LNCaP clone FGC (cell line): ENCODE results near the gene SLC35C1.
"Not testable (repeated sequence)": the region's sequence is repeated elsewhere in the genome, so short reads cannot be mapped to it uniquely, and the experiment has no call there.

Experiments
- DNase-seq: peaks from one replicate; pipeline ENCODE4 v3.0.0-alpha.2; 2011; ENCODE audit warnings: low read depth
- H3K4me3 ChIP-seq: 2 replicates; pipeline ENCODE4 v1.5.1; 2011; ENCODE audit warnings: mild to moderate bottlenecking, low read depth, low read length, control low read depth
- CTCF ChIP-seq: IDR thresholded peaks from 2 replicates; pipeline ENCODE4 v1.5.1; 2012; ENCODE audit warnings: mild to moderate bottlenecking; ENCODE audit not compliant: control insufficient read depth, insufficient read depth; ENCODE audit errors: extremely low read depth

Gene SLC35C1

DNA sequence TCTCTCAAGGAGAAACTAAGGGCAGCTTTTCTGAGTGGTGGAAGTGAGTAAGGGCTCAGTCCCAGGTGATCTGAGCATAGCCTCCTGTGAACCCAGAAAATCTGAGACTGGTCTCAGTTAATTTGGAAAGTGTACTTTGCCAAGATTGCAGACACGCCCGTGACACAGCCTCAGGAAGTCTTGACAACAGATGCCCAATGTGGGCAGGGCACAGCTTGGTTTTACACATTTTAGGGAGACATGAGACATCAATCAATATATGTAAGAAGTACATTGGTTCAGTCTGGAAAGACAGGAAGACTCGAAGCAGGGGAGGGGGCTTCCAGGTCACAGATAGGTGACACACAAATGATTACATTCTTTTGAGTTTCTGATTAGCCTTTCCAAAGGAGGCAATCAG, 28.8 kb downstream of the SLC35C1 start:
- TF ChIP-seq CTCF, result no peak
- no peak for DNase-seq
- no peak overlapping the region for H3K4me3 ChIP-seq

DNA sequence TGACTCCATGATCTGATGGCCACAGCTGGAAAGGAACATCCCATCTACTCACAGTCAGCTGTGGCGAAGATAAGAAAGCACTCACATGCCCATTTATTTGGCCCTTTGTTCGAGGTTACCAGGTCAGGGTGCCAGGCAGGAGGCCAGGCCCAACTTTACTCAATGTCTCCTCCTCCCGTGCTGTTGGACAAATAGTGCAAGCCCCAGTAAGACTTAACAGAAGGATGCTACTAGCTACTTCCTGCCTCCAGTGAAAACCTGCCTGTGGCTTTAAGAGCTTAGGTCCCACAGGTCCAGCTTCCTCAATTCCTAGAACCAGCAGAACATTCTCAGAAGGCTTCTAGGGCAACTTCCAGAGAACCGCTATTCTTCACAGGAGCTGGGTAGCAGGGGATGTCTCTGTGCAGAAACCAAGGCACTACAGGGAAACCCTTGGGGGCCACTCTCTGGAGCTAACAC, 29.4 kb downstream of the SLC35C1 start:
- no peak overlapping the region for H3K4me3 ChIP-seq
- DNase-seq, result no peak
- TF ChIP-seq CTCF, result no peak

DNA sequence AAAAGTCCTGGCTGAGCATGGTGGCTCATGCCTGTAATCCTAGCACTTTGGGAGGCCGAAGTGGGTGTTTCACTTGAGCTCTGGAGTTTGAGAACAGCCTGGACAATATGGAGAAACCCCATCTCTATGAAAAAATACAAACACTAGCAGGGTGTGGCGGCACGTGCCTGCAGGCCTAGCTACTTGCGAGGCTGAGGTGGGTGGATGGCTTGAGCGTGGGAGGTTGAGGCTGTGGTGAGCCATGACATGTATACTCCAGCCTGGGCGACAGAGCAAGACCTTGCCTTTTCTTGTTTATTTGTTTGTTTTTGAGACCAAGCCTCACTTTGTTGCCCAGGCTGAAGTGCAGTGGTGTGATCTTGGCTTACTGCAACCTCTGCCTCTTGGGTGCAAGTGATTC, 34.3 kb downstream of the SLC35C1 start:
- H3K4me3 ChIP-seq, result no peak overlapping the region
- TF ChIP-seq CTCF, result no peak
- no peak for DNase-seq

GRCh38 chr11:45840251-45840650, 35.3 kb downstream of the SLC35C1 start:
- not testable (repeated sequence) for H3K4me3 ChIP-seq, DNase-seq

DNA sequence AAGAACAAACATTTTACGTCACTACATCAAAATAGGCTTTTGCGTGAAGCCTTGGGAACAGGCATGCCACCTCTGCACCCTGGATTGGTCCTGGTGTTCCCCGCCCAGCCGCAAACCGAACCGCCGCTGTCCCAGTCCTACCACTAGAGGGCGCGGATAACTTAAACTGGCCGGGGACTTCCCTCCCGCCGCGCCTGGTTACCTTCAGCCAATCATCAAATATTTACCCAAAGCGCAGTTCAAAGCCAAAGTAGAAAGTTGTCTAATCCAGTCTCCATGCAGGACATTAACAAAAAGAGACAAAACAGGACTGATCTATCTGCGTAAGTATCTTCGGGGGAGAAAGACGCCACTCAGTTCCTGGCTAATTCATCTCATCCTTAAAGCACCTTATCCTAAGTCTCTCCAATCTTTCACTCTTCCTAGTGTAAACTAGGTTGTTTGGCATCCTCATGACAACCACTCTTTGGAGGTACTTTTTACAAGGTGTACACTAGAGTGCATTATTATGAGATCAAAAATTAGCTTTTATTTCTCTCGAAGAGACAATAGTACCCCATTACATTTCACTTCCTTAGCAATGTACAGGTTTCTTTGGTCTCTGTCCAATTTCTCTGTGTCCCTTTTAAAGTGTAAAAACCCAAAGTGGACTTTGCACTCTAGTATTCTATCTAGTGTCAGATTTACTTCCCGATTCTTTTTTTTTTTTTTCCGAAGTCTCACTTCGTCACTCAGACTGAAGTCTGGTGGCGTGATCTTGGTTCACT, 38.4 kb downstream of the SLC35C1 start:
- DNase-seq, result peak; percentile 90
- TF ChIP-seq CTCF, result peak; percentile 94
- H3K4me3 ChIP-seq, result peak overlapping the region; percentile 38

- TF ChIP-seq CTCF, result no peak
- no peak overlapping the region for H3K4me3 ChIP-seq
- DNase-seq, result no peak
These were observed 40.1 kb downstream of the SLC35C1 start for GRCh38 chr11:45844822-45845578.

GRCh38 chr11:45846174-45846675, 41.3 kb downstream of the SLC35C1 start:
- no peak overlapping the region for H3K4me3 ChIP-seq
- no peak for TF ChIP-seq CTCF
- no peak for DNase-seq
